Astrocyte (in vitro differentiated cells and primary cell): Measurements from ENCODE around the gene ACVRL1. TPM values are rescaled to one million over a fixed set of nuclear protein-coding genes. Genes with fewer than 3 reads are reported as not detected.

Experiments used
- DNase-seq: peaks from one replicate; pipeline ENCODE4 v3.0.0-alpha.2; 2010; ENCODE audit warnings: low read depth
- FAIRE-seq: peaks from 2 replicates; lab custom pipeline; 2011; peaks lifted over from hg19 to GRCh38; lab: Jason Lieb, UNC
- H2AFZ ChIP-seq: 2 replicates; pipeline ENCODE4 v1.6.0; 2012; ENCODE audit warnings: low read depth, low read length, inconsistent platforms
- H3K27ac ChIP-seq: 2 replicates; pipeline ENCODE4 v1.5.1; 2011; ENCODE audit warnings: low read depth, low read length, inconsistent platforms
- H3K27me3 ChIP-seq: 2 replicates; pipeline ENCODE4 v1.6.0; 2011; ENCODE audit warnings: low read length, inconsistent platforms; ENCODE audit not compliant: insufficient read depth
- H3K36me3 ChIP-seq: 2 replicates; pipeline ENCODE4 v1.5.1; 2011; ENCODE audit warnings: low read length, inconsistent platforms; ENCODE audit not compliant: insufficient read depth
- H3K4me1 ChIP-seq: 2 replicates; pipeline ENCODE4 v1.5.1; 2011; ENCODE audit warnings: low read length, inconsistent platforms; ENCODE audit not compliant: insufficient read depth
- H3K4me2 ChIP-seq: 2 replicates; pipeline ENCODE4 v1.6.0; 2012; ENCODE audit warnings: low read length, inconsistent platforms
- H3K4me3 ChIP-seq: 2 replicates; pipeline ENCODE4 v1.5.1; 2011; ENCODE audit warnings: low read depth, mild to moderate bottlenecking, low read length, inconsistent platforms; ENCODE audit not compliant: insufficient read depth
- H3K79me2 ChIP-seq: 2 replicates; pipeline ENCODE4 v1.6.0; 2012; ENCODE audit warnings: mild to moderate bottlenecking, low read length, inconsistent platforms; ENCODE audit not compliant: insufficient read depth
- H3K9ac ChIP-seq: 2 replicates; pipeline ENCODE4 v1.6.0; 2012; ENCODE audit warnings: mild to moderate bottlenecking, low read length, inconsistent platforms
- H3K9me3 ChIP-seq: 2 replicates; pipeline ENCODE4 v1.5.1; 2012; ENCODE audit warnings: low read depth, mild to moderate bottlenecking, low read length, inconsistent platforms; ENCODE audit not compliant: insufficient read depth
- H4K20me1 ChIP-seq: 2 replicates; pipeline ENCODE4 v1.6.0; 2012; ENCODE audit warnings: low read length, inconsistent platforms; ENCODE audit not compliant: insufficient read depth
- H3K27ac Mint-ChIP-seq: one replicate; pipeline ENCODE4 v1.8.0; 2021; ENCODE audit warnings: mild to moderate bottlenecking, mixed read lengths; ENCODE audit not compliant: unreplicated experiment
- H3K27me3 Mint-ChIP-seq: one replicate; pipeline ENCODE4 v1.8.0; 2021; ENCODE audit warnings: low read depth, mixed read lengths; ENCODE audit not compliant: unreplicated experiment
- H3K36me3 Mint-ChIP-seq: one replicate; pipeline ENCODE4 v1.8.0; 2021; ENCODE audit warnings: low read depth, mixed read lengths; ENCODE audit not compliant: unreplicated experiment
- H3K4me1 Mint-ChIP-seq: one replicate; pipeline ENCODE4 v1.8.0; 2021; ENCODE audit warnings: low read depth, mixed read lengths; ENCODE audit not compliant: unreplicated experiment
- H3K4me3 Mint-ChIP-seq: one replicate; pipeline ENCODE4 v1.8.0; 2021; ENCODE audit warnings: mild to moderate bottlenecking, moderate library complexity, mixed read lengths; ENCODE audit not compliant: unreplicated experiment
- H3K9me3 Mint-ChIP-seq: one replicate; pipeline ENCODE4 v1.8.0; 2021; ENCODE audit warnings: mild to moderate bottlenecking, mixed read lengths; ENCODE audit not compliant: unreplicated experiment
- CTCF ChIP-seq: IDR thresholded peaks from 2 replicates; pipeline ENCODE4 v1.5.1; 2011; ENCODE audit warnings: low read depth, mild to moderate bottlenecking, inconsistent platforms, low read length, moderate library complexity; ENCODE audit not compliant: insufficient read depth
- EZH2 ChIP-seq: IDR thresholded peaks from 2 replicates; pipeline ENCODE4 v1.6.1; 2012; ENCODE audit warnings: mild to moderate bottlenecking, low read length, inconsistent platforms; ENCODE audit not compliant: insufficient read depth
- total RNA-seq: library from RNA; stranded (reverse); gene quantifications from 2 replicates; pipeline ENCODE4 v1.2.1, GENCODE V29; 2021

The ACVRL1 gene
- total RNA-seq, 1 donor from 2014 or later: 0.95 TPM

DNA sequence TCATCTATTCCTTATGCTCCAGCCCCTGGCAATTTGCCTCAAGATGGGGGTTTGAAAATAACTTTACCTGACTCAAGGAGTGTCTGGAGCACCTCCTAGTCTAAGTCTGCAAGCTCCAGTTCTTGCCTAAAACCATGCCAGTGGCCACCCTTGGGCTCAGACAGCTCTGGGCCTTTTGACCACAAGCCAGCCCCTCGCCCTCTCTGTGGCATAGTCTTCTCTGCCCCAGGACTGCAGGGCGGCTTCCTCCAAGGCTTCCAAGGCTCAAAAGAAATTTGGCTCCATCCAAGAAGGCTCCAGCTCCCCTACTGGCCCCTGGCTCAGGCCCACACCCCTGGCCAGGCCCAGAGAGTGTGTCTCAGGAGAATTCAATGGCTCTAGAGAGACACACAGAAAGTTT lies 14.8 kb downstream of the ACVRL1 start:
- Histone ChIP-seq H3K9me3 (no peaks in the 10 kb centered on the region), H3K4me1 (no peaks in the 10 kb centered on the region), H3K4me3 (no peak overlapping the region), H3K9ac (no peak overlapping the region), H3K27me3 (no peaks in the 10 kb centered on the region), H4K20me1 (no peaks in the 10 kb centered on the region), H3K79me2 (no peaks in the 10 kb centered on the region), H3K4me2 (no peak overlapping the region), H2AFZ (no peak overlapping the region), H3K36me3 (no peaks in the 10 kb centered on the region), H3K27ac (no peak overlapping the region)
- TF ChIP-seq EZH2: no peak
- TF ChIP-seq CTCF: no peak
- no peak overlapping the region for H3K4me3 Mint-ChIP-seq
- FAIRE-seq (no peak), DNase-seq (no peak)
- peaks cover 2% of the 10 kb centered on the region for H3K4me1 Mint-ChIP-seq
- H3K27me3 Mint-ChIP-seq: peaks cover 38% of the 10 kb centered on the region
- H3K36me3 Mint-ChIP-seq: no peaks in the 10 kb centered on the region
- no peak overlapping the region for H3K27ac Mint-ChIP-seq
- peaks cover 1% of the 10 kb centered on the region for H3K9me3 Mint-ChIP-seq

- Histone ChIP-seq H3K4me3 (no peak overlapping the region), H3K27me3 (no peaks in the 10 kb centered on the region), H4K20me1 (no peaks in the 10 kb centered on the region), H3K9ac (no peak overlapping the region), H3K4me2 (peak overlapping the region; percentile 73), H3K9me3 (no peaks in the 10 kb centered on the region), H3K36me3 (no peaks in the 10 kb centered on the region), H3K79me2 (no peaks in the 10 kb centered on the region), H3K27ac (no peak overlapping the region), H3K4me1 (no peaks in the 10 kb centered on the region), H2AFZ (peak overlapping the region; percentile 69)
- Mint-ChIP-seq H3K4me3 (no peak overlapping the region), H3K27ac (no peak overlapping the region), H3K9me3 (peaks cover 1% of the 10 kb centered on the region), H3K4me1 (peaks cover 2% of the 10 kb centered on the region), H3K27me3 (peaks cover 38% of the 10 kb centered on the region), H3K36me3 (no peaks in the 10 kb centered on the region)
- no peak for FAIRE-seq
- TF ChIP-seq EZH2 (no peak), CTCF (no peak)
- peak; percentile 20 for DNase-seq
Measured at GRCh38 chr12:51922762-51923505, 15.6 kb downstream of the ACVRL1 start.
